ENCODE data around the gene SULT4A1. TPM values are rescaled to one million over a fixed set of nuclear protein-coding genes. Genes with fewer than 3 reads are reported as not detected.

Gene SULT4A1
- polyA plus RNA-seq, 2 of the 4 experiments (the other 2 are of a cell fraction): not detected

- FAIRE-seq: no peak
Measured at GRCh38 chr22:43829904-43830851, 32.1 kb downstream of the SULT4A1 start.

GRCh38 chr22:43828998-43829782, 33.1 kb downstream of the SULT4A1 start:
- ATAC-seq (no peak), FAIRE-seq (no peak), DNase-seq (ENCODE audit: low read depth in 1 of 2, low spot score in 1 of 2) (peak in 1 of 2 experiments; percentile 10)
- Histone ChIP-seq H3K27ac (no peak overlapping the region), H3K9me3 (no peaks in the 10 kb centered on the region), H3K4me1 (peaks cover 16% of the 10 kb centered on the region), H3K4me3 (no peak overlapping the region), H3K4me2 (no peak overlapping the region)
- TF ChIP-seq FOSB (CRISPR knock-in tag; IDR thresholded peaks at IDR 0.05) (no peak), PHF8 (IDR thresholded peaks at IDR 0.05; ENCODE audit: borderline replicate concordance, low read depth) (no peak), NPAS2 (CRISPR knock-in tag; IDR thresholded peaks at IDR 0.05; ENCODE audit: borderline replicate concordance) (no peak), EP300 (IDR thresholded peaks at IDR 0.05) (no peak), HES2 (IDR thresholded peaks at IDR 0.05) (no peak), KDM5A (IDR thresholded peaks at IDR 0.05) (no peak), CTCF (IDR thresholded peaks at IDR 0.05) (no peak), E2F6 (IDR thresholded peaks at IDR 0.05; ENCODE audit: borderline replicate concordance, low read depth) (no peak), RCOR1 (IDR thresholded peaks at IDR 0.05; ENCODE audit: low read depth, low read length) (no peak)
- CTCF ChIA-PET: interaction anchor here (0.8 to 6.6 kb wide), 3 partner anchors 10 to 441 kb away, joined by 3 to 81 read pairs (median 3); no protein-coding TSS in a partner anchor
- POLR2A ChIA-PET: no interaction called here
- 63% methylated on average over 15 of the region's 20 CpGs for WGBS (ENCODE audit: missing lambda C conversion rate)

More at GRCh38 chr22:43829904-43830851, 32.1 kb downstream of the SULT4A1 start:
- Histone ChIP-seq H3K4me3 (no peak overlapping the region), H3K27ac (no peak overlapping the region), H3K4me1 (peaks cover 12% of the 10 kb centered on the region), H3K9me3 (no peaks in the 10 kb centered on the region), H3K4me2 (no peak overlapping the region)
- ATAC-seq: no peak
- TF ChIP-seq FOXS1 (CRISPR knock-in tag; IDR thresholded peaks at IDR 0.05): no peak
- no peak for TF ChIP-seq SMC3 (IDR thresholded peaks at IDR 0.05)
- ChIA-PET POLR2A (no interaction called here), CTCF (interaction anchor here (0.8 to 6.6 kb wide), 4 partner anchors 9 to 446 kb away, joined by 3 to 81 read pairs (median 3); no protein-coding TSS in a partner anchor)
- WGBS (ENCODE audit: missing lambda C conversion rate): 69% methylated on average over 30 of the region's 33 CpGs
- DNase-seq (ENCODE audit: low read depth in 1 of 2, low spot score in 1 of 2): no peak

GRCh38 chr22:43828725-43828997, 33.7 kb downstream of the SULT4A1 start:
- DNase-seq (ENCODE audit: low read depth in 1 of 2, low spot score in 1 of 2) (no peak), ATAC-seq (no peak), FAIRE-seq (no peak)
- no peak overlapping the region for H3K4me2 ChIP-seq
- POLR2A ChIA-PET: no interaction called here
- peaks cover 21% of the 10 kb centered on the region for H3K4me1 ChIP-seq
- CTCF ChIA-PET: interaction anchor here (6.6 kb wide), 1 partner anchor 441 kb away, joined by 81 read pairs; no protein-coding TSS in a partner anchor
- no peak overlapping the region for H3K4me3 ChIP-seq
- no peak overlapping the region for H3K27ac ChIP-seq
- no peaks in the 10 kb centered on the region for H3K9me3 ChIP-seq
- 75% methylated on average over 4 of the region's 6 CpGs for WGBS (ENCODE audit: missing lambda C conversion rate)
- TF ChIP-seq RCOR1 (IDR thresholded peaks at IDR 0.05; ENCODE audit: low read depth, low read length) (no peak), HMGXB4 (CRISPR knock-in tag; IDR thresholded peaks at IDR 0.05; ENCODE audit: borderline replicate concordance) (no peak), ZFP36 (IDR thresholded peaks at IDR 0.05; ENCODE audit: borderline replicate concordance, partially characterized antibody) (no peak), TFCP2L1 (CRISPR knock-in tag; IDR thresholded peaks at IDR 0.05) (no peak), BCL3 (IDR thresholded peaks at IDR 0.05) (no peak), FOXS1 (CRISPR knock-in tag; IDR thresholded peaks at IDR 0.05) (no peak), ATOH8 (CRISPR knock-in tag; IDR thresholded peaks at IDR 0.05; ENCODE audit: low read depth) (no peak), EHF (CRISPR knock-in tag; IDR thresholded peaks at IDR 0.05) (no peak), CEBPB (IDR thresholded peaks at IDR 0.05) (no peak), POLR2A (IDR thresholded peaks at IDR 0.05; ENCODE audit: low read length) (no peak), PBX3 (IDR thresholded peaks at IDR 0.05) (no peak), FOSB (CRISPR knock-in tag; IDR thresholded peaks at IDR 0.05) (no peak), CHD4 (IDR thresholded peaks at IDR 0.05; ENCODE audit: borderline replicate concordance) (no peak)

Measured in A549 (cell line).